ENCODE data around the gene CEP164. TPM values are rescaled to one million over a fixed set of nuclear protein-coding genes. Genes with fewer than 3 reads are reported as not detected.

CEP164 gene
- total and polyA plus RNA-seq, 2 experiments from 2014 or later, result 13.9 to 23.8 TPM

DNA sequence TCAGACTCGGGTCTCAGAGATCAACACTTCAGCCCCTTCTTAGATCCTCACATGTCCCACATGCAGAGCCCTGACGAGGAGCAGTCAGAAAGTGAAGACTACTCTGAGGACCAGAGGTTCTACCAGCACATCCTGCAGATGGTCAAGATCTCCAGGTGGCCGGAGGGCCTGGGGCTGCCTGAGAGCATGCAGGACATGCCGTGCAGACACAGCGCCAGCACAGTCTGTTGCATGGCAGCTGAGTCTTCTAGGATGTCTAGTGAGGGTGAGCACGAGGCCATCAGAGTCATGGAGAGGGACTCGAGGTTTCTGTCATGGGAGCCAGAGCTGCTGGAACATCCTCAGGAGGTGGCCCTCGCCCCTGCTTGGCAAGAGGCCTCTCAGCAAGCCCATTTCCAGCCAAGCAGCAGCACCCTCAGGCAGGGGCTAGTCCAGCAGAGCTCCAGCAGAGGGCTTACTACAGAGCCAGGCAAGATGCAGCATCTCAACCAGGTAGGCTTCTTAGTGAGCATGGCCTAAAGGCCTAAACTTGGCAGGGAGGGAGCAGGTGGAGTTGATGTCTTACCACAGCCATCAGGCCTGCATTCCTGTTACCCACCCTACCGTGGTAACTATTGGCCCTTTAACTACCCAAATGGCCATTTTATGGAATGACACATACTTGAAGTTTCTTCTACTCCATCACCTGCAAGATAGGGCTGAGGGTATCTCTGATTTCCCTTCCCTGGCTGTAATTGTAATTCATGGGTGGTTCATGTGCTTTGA is 28.7 kb downstream of the CEP164 start:
- H2AFZ ChIP-seq, result no peak overlapping the region
- no peak; the same call in 2 of the 3 replicates for ATAC-seq
- H3K4me1 Mint-ChIP-seq, result no peaks in the 10 kb centered on the region
- no peak overlapping the region for H3K4me3 Mint-ChIP-seq
- no peaks in the 10 kb centered on the region; the same call in none of the 2 replicates for H4K20me1 ChIP-seq (replicated peaks; ENCODE audit: insufficient read depth)
- no peaks in the 10 kb centered on the region for H3F3A ChIP-seq (replicated peaks; ENCODE audit: low read depth)
- peaks cover 18% of the 10 kb centered on the region; the same call in 2 of the 3 replicates for H3K36me3 Mint-ChIP-seq (ENCODE audit: low read depth)
- peaks cover 4% of the 10 kb centered on the region for H3K27me3 Mint-ChIP-seq (ENCODE audit: insufficient read depth, low read depth, poor library complexity)
- DNase-seq (ENCODE audit: low spot score), result no peak
- no peaks in the 10 kb centered on the region for H3K9me3 Mint-ChIP-seq
- TF ChIP-seq POLR2AphosphoS5 (IDR thresholded peaks at IDR 0.05; ENCODE audit: low read depth) (no peak), STAT1 (IDR thresholded peaks at IDR 0.05; ENCODE audit: unreplicated experiment) (no peak), ETS1 (IDR thresholded peaks at IDR 0.05) (no peak), ZNF114 (CRISPR knock-in tag; IDR thresholded peaks at IDR 0.05) (no peak), ZNF331 (CRISPR knock-in tag; IDR thresholded peaks at IDR 0.05; ENCODE audit: low read depth) (no peak), EZH2 (IDR thresholded peaks at IDR 0.05; ENCODE audit: low read depth, unreplicated experiment) (no peak), NANOG (IDR thresholded peaks at IDR 0.05; ENCODE audit: borderline replicate concordance) (no peak), CREB1 (CRISPR knock-in tag; IDR thresholded peaks at IDR 0.05; ENCODE audit: low read depth) (no peak), JUNB (IDR thresholded peaks at IDR 0.05; ENCODE audit: unreplicated experiment) (no peak), CTCF (conservative IDR thresholded peaks at IDR 0.05; ENCODE audit: low read depth in 2 of 2) (no peak), REST (IDR thresholded peaks at IDR 0.05; ENCODE audit: unreplicated experiment) (no peak), EZH2phosphoT487 (IDR thresholded peaks at IDR 0.05; ENCODE audit: unreplicated experiment) (no peak)
- no peaks in the 10 kb centered on the region for H3K27me3 ChIP-seq (ENCODE audit: insufficient read depth)
- no peaks in the 10 kb centered on the region for H3K4me1 ChIP-seq (ENCODE audit: insufficient read depth)
- H3K4me3 ChIP-seq, result no peak overlapping the region
- H3K79me2 ChIP-seq (replicated peaks; ENCODE audit: insufficient read depth), result no peaks in the 10 kb centered on the region
- no peak overlapping the region for H3K27ac Mint-ChIP-seq
- no peaks in the 10 kb centered on the region for H3K9me2 ChIP-seq (ENCODE audit: insufficient read depth)
- H3K36me3 ChIP-seq (ENCODE audit: insufficient read depth), result no peaks in the 10 kb centered on the region
- H3K27ac ChIP-seq (ENCODE audit: low read depth), result no peak overlapping the region
- no peak overlapping the region for H3K4me2 ChIP-seq
